ENCODE data around the gene ZNF804B. TPM values are rescaled to one million over a fixed set of nuclear protein-coding genes. Genes with fewer than 3 reads are reported as not detected.
A peak's percentile ranks its signal among the peaks of the same experiment; 100 is the strongest.

Gene ZNF804B
- total and polyA plus RNA-seq, 2 donors, result 0.02 TPM; not detected in 1

GRCh38 chr7:89312551-89312950 lies 553.1 kb downstream of the ZNF804B start:
- H3K9me3 ChIP-seq (ENCODE audit: control insufficient read depth in 2 of 2, insufficient read depth in 1 of 2, low read length in 1 of 2), result peaks cover 0 to 4% of the 10 kb centered on the region in 2 donors
- H3K27me3 ChIP-seq (ENCODE audit: control insufficient read depth in 2 of 2, insufficient read depth in 1 of 2, low read length in 1 of 2), result no peaks in the 10 kb centered on the region
- no peaks in the 10 kb centered on the region for H3K36me3 ChIP-seq (ENCODE audit: control insufficient read depth in 2 of 2, insufficient read depth in 2 of 2, low read length in 1 of 2)
- H3K4me3 ChIP-seq (ENCODE audit: low read length in 2 of 2), result no peak overlapping the region
- DNase-seq (ENCODE audit: low read depth in 6 of 9, low spot score in 9 of 9), result no peak
- H3K27ac ChIP-seq (ENCODE audit: low read depth in 1 of 2, low read length in 1 of 2), result no peak overlapping the region
- no peaks in the 10 kb centered on the region for H3K4me1 ChIP-seq (ENCODE audit: control insufficient read depth in 2 of 2, insufficient read depth in 2 of 2, low read length in 2 of 2)

GRCh38 chr7:89316584-89317251 lies 557.2 kb downstream of the ZNF804B start:
- Histone ChIP-seq H3K4me3 (ENCODE audit: low read length in 2 of 2) (no peak overlapping the region), H3K9me3 (ENCODE audit: control insufficient read depth in 2 of 2, insufficient read depth in 1 of 2, low read length in 1 of 2) (peaks cover 0 to 4% of the 10 kb centered on the region in 2 donors), H3K4me1 (ENCODE audit: control insufficient read depth in 2 of 2, insufficient read depth in 2 of 2, low read length in 2 of 2) (no peaks in the 10 kb centered on the region), H3K36me3 (ENCODE audit: control insufficient read depth in 2 of 2, insufficient read depth in 2 of 2, low read length in 1 of 2) (no peaks in the 10 kb centered on the region), H3K27ac (ENCODE audit: low read depth in 1 of 2, low read length in 1 of 2) (no peak overlapping the region), H3K27me3 (ENCODE audit: control insufficient read depth in 2 of 2, insufficient read depth in 1 of 2, low read length in 1 of 2) (no peaks in the 10 kb centered on the region)
- no peak for DNase-seq (ENCODE audit: low read depth in 6 of 9, low spot score in 9 of 9)
- WGBS, result 73% methylated on average over 1 of the region's 1 CpG

GRCh38 chr7:89332026-89332425 lies 572.5 kb downstream of the ZNF804B start:
- H3K4me3 ChIP-seq (ENCODE audit: low read length in 2 of 2), result no peak overlapping the region
- H3K36me3 ChIP-seq (ENCODE audit: control insufficient read depth in 2 of 2, insufficient read depth in 2 of 2, low read length in 1 of 2), result no peaks in the 10 kb centered on the region
- H3K27ac ChIP-seq (ENCODE audit: low read depth in 1 of 2, low read length in 1 of 2), result no peak overlapping the region
- WGBS, result 90% methylated on average over 1 of the region's 1 CpG
- no peak for DNase-seq (ENCODE audit: low read depth in 6 of 9, low spot score in 9 of 9)
- H3K4me1 ChIP-seq (ENCODE audit: control insufficient read depth in 2 of 2, insufficient read depth in 2 of 2, low read length in 2 of 2), result no peaks in the 10 kb centered on the region
- no peaks in the 10 kb centered on the region for H3K27me3 ChIP-seq (ENCODE audit: control insufficient read depth in 2 of 2, insufficient read depth in 1 of 2, low read length in 1 of 2)
- H3K9me3 ChIP-seq (ENCODE audit: control insufficient read depth in 2 of 2, insufficient read depth in 1 of 2, low read length in 1 of 2), result no peaks in the 10 kb centered on the region

GRCh38 chr7:89334797-89335196 lies 575.3 kb downstream of the ZNF804B start:
- no peaks in the 10 kb centered on the region for H3K4me1 ChIP-seq (ENCODE audit: control insufficient read depth in 2 of 2, insufficient read depth in 2 of 2, low read length in 2 of 2)

GRCh38 chr7:89335490-89335889 lies 576.0 kb downstream of the ZNF804B start:
- Histone ChIP-seq H3K27me3 (ENCODE audit: control insufficient read depth in 2 of 2, insufficient read depth in 1 of 2, low read length in 1 of 2) (no peaks in the 10 kb centered on the region), H3K9me3 (ENCODE audit: control insufficient read depth in 2 of 2, insufficient read depth in 1 of 2, low read length in 1 of 2) (no peaks in the 10 kb centered on the region), H3K4me3 (ENCODE audit: low read length in 2 of 2) (no peak overlapping the region), H3K4me1 (ENCODE audit: control insufficient read depth in 2 of 2, insufficient read depth in 2 of 2, low read length in 2 of 2) (no peaks in the 10 kb centered on the region), H3K27ac (ENCODE audit: low read depth in 1 of 2, low read length in 1 of 2) (no peak overlapping the region), H3K36me3 (ENCODE audit: control insufficient read depth in 2 of 2, insufficient read depth in 2 of 2, low read length in 1 of 2) (no peaks in the 10 kb centered on the region)
- no peak for DNase-seq (ENCODE audit: low read depth in 6 of 9, low spot score in 9 of 9)
- 82% methylated on average over 3 of the region's 3 CpGs for WGBS

More at GRCh38 chr7:89334797-89335196, 575.3 kb downstream of the ZNF804B start:
- no peaks in the 10 kb centered on the region for H3K9me3 ChIP-seq (ENCODE audit: control insufficient read depth in 2 of 2, insufficient read depth in 1 of 2, low read length in 1 of 2)
- H3K27ac ChIP-seq (ENCODE audit: low read depth in 1 of 2, low read length in 1 of 2), result no peak overlapping the region
- WGBS, result 73% methylated on average over 1 of the region's 1 CpG
- H3K4me3 ChIP-seq (ENCODE audit: low read length in 2 of 2), result no peak overlapping the region
- DNase-seq (ENCODE audit: low read depth in 6 of 9, low spot score in 9 of 9), result peak in 1 of 9 donors; percentile 3
- no peaks in the 10 kb centered on the region for H3K27me3 ChIP-seq (ENCODE audit: control insufficient read depth in 2 of 2, insufficient read depth in 1 of 2, low read length in 1 of 2)
- H3K36me3 ChIP-seq (ENCODE audit: control insufficient read depth in 2 of 2, insufficient read depth in 2 of 2, low read length in 1 of 2), result no peaks in the 10 kb centered on the region

GRCh38 chr7:89336121-89336520 lies 576.6 kb downstream of the ZNF804B start:
- WGBS, result 70% methylated on average over 5 of the region's 5 CpGs
- no peaks in the 10 kb centered on the region for H3K27me3 ChIP-seq (ENCODE audit: control insufficient read depth in 2 of 2, insufficient read depth in 1 of 2, low read length in 1 of 2)

GRCh38 chr7:89339748-89340147 lies 580.2 kb downstream of the ZNF804B start:
- no peaks in the 10 kb centered on the region for H3K4me1 ChIP-seq (ENCODE audit: control insufficient read depth in 2 of 2, insufficient read depth in 2 of 2, low read length in 2 of 2)
- 74% methylated on average over 3 of the region's 3 CpGs for WGBS
- H3K27me3 ChIP-seq (ENCODE audit: control insufficient read depth in 2 of 2, insufficient read depth in 1 of 2, low read length in 1 of 2), result no peaks in the 10 kb centered on the region
- no peak for DNase-seq (ENCODE audit: low read depth in 6 of 9, low spot score in 9 of 9)
- no peak overlapping the region for H3K27ac ChIP-seq (ENCODE audit: low read depth in 1 of 2, low read length in 1 of 2)
- H3K36me3 ChIP-seq (ENCODE audit: control insufficient read depth in 2 of 2, insufficient read depth in 2 of 2, low read length in 1 of 2), result no peaks in the 10 kb centered on the region
- H3K4me3 ChIP-seq (ENCODE audit: low read length in 2 of 2), result no peak overlapping the region
- H3K9me3 ChIP-seq (ENCODE audit: control insufficient read depth in 2 of 2, insufficient read depth in 1 of 2, low read length in 1 of 2), result no peaks in the 10 kb centered on the region

More at GRCh38 chr7:89336121-89336520, 576.6 kb downstream of the ZNF804B start:
- Histone ChIP-seq H3K36me3 (ENCODE audit: control insufficient read depth in 2 of 2, insufficient read depth in 2 of 2, low read length in 1 of 2) (no peaks in the 10 kb centered on the region), H3K4me1 (ENCODE audit: control insufficient read depth in 2 of 2, insufficient read depth in 2 of 2, low read length in 2 of 2) (no peaks in the 10 kb centered on the region), H3K4me3 (ENCODE audit: low read length in 2 of 2) (no peak overlapping the region), H3K9me3 (ENCODE audit: control insufficient read depth in 2 of 2, insufficient read depth in 1 of 2, low read length in 1 of 2) (no peaks in the 10 kb centered on the region), H3K27ac (ENCODE audit: low read depth in 1 of 2, low read length in 1 of 2) (no peak overlapping the region)
- DNase-seq (ENCODE audit: low read depth in 6 of 9, low spot score in 9 of 9), result no peak

GRCh38 chr7:89357121-89357520 lies 597.6 kb downstream of the ZNF804B start:
- H3K36me3 ChIP-seq (ENCODE audit: control insufficient read depth in 2 of 2, insufficient read depth in 2 of 2, low read length in 1 of 2), result no peaks in the 10 kb centered on the region
- 68% methylated on average over 1 of the region's 1 CpG for WGBS
- H3K4me3 ChIP-seq (ENCODE audit: low read length in 2 of 2), result no peak overlapping the region
- no peaks in the 10 kb centered on the region for H3K27me3 ChIP-seq (ENCODE audit: control insufficient read depth in 2 of 2, insufficient read depth in 1 of 2, low read length in 1 of 2)
- DNase-seq (ENCODE audit: low read depth in 6 of 9, low spot score in 9 of 9), result no peak
- H3K9me3 ChIP-seq (ENCODE audit: control insufficient read depth in 2 of 2, insufficient read depth in 1 of 2, low read length in 1 of 2), result no peaks in the 10 kb centered on the region
- H3K4me1 ChIP-seq (ENCODE audit: control insufficient read depth in 2 of 2, insufficient read depth in 2 of 2, low read length in 2 of 2), result no peaks in the 10 kb centered on the region
- H3K27ac ChIP-seq (ENCODE audit: low read depth in 1 of 2, low read length in 1 of 2), result no peak overlapping the region

GRCh38 chr7:89377219-89377618 lies 617.7 kb downstream of the ZNF804B start:
- Histone ChIP-seq H3K9me3 (ENCODE audit: control insufficient read depth in 2 of 2, insufficient read depth in 1 of 2, low read length in 1 of 2) (no peaks in the 10 kb centered on the region), H3K4me1 (ENCODE audit: control insufficient read depth in 2 of 2, insufficient read depth in 2 of 2, low read length in 2 of 2) (no peaks in the 10 kb centered on the region), H3K36me3 (ENCODE audit: control insufficient read depth in 2 of 2, insufficient read depth in 2 of 2, low read length in 1 of 2) (no peaks in the 10 kb centered on the region), H3K27ac (ENCODE audit: low read depth in 1 of 2, low read length in 1 of 2) (no peak overlapping the region), H3K4me3 (ENCODE audit: low read length in 2 of 2) (no peak overlapping the region), H3K27me3 (ENCODE audit: control insufficient read depth in 2 of 2, insufficient read depth in 1 of 2, low read length in 1 of 2) (no peaks in the 10 kb centered on the region)
- no peak for DNase-seq (ENCODE audit: low read depth in 6 of 9, low spot score in 9 of 9)
- WGBS, result 83% methylated on average over 3 of the region's 3 CpGs

Measured in thymus (tissue), 11 donors.